ENCODE measurements around the gene PARD6A.

PARD6A gene, protein sequence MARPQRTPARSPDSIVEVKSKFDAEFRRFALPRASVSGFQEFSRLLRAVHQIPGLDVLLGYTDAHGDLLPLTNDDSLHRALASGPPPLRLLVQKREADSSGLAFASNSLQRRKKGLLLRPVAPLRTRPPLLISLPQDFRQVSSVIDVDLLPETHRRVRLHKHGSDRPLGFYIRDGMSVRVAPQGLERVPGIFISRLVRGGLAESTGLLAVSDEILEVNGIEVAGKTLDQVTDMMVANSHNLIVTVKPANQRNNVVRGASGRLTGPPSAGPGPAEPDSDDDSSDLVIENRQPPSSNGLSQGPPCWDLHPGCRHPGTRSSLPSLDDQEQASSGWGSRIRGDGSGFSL

DNA sequence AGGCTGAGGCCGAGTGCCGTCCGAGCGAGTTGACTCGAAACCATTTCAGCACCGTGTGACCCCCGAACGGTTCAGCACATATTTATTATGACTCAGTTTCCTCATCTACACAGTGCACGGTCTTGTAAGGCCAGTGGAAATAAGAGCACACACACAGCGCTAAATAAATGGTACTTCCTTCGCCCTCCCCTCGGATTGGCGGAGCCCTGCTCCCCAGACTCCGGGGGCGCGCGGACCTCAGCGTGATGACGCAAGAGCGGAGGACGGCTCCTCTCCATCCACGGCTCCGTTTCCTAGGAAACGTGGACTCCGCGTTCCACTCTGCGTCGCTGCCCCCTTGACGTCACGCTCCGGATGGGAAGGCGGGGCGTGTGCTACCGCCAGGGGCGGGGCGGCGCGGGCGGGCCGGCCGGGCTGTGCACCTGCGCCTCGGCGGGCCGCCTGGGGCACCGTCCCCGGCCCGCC lies at the start of gene PARD6A:
Gene PARD6A, plus strand, starts transcription at position 397 of the 465 bp plus-strand sequence. CDS start 79 bp downstream, outside the sequence.
- peak; percentile 80 for DNase-seq

DNA sequence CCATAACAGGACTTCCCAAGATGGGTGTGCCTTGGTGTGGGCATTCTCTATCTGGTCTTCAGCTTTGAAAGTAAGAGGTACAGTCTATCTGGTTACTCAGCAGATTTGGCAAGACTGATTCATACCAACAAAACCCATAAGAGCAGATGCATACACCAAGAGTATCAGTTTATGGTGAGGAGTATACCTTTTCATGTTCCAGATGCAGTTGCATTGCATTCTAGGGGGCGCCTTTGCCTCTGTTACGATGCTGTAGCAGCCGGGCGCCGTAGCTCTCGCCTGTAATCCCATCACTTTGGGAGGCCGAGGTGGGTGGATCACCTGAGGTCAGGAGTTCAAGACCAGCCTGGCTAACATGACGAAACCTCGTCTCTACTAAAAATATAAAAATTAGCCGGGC lies 47.0 kb upstream of the PARD6A start:
- DNase-seq: no peak

DNA sequence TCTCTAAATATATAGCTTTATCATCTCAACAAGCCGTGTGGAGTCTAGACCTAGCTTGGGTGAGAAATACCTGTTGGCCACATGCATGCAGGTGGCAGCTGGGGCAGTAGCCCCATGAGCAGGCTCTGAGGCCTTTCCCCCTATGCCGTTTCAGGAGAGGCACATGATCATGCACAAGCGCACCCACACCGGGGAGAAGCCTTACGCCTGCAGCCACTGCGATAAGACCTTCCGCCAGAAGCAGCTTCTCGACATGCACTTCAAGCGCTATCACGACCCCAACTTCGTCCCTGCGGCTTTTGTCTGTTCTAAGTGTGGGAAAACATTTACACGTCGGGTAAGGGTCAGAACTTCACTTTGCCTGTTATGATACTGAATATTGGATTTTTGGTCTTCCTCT lies 32.5 kb upstream of the PARD6A start:
- no peak for DNase-seq

DNA sequence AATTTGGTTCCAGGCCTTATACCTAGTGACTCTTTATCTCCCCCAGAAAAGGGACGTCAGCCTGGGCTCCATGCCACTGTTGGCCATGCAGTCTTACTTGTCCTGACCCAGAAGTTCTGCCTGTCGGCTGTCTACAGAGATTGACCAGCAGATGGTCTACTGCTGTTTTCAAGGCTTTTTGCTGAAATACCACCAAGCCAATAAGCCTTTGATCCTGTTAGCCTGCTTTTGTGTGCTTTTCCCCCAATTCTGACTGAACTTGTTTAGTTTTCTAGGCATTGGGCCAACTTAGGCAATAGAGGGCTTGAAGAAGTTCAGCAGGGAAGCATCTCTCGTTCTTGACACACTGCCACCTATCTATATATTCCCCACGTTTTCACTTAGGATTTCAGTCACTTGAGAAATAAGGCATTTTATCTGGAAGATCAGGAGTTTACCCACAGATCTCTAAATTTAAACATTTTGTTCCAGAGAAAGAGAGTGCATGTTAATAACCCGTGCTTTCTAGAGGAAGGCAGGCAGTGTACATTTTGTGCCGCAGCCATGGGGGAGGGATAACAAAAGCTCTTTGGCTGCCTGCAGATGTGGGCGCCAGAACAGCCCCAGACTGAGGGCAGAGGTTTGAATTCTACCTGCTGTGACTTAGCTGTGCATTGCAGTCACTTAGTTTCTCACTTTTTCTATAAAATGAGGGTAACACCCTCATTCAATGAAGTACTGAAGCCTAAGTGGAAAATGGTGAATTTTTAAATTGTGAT lies 28.2 kb upstream of the PARD6A start:
- no peak for DNase-seq

DNA sequence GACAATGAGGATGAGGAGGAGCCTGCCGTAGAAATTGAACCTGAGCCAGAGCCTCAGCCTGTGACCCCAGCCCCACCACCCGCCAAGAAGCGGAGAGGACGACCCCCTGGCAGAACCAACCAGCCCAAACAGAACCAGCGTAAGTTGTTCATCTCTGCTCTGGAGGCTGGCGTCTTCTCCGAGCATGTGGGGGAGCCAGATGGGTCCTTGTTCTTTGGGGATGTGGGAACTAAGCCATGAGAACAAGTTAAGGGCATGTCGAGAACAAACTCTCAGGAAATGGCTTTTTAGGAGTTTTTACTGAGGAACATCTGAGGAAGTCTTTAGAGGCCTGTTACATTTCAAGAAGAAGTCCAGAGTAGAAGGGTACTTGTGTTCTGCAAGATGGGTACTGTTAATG lies 24.0 kb upstream of the PARD6A start:
- DNase-seq: no peak

DNA sequence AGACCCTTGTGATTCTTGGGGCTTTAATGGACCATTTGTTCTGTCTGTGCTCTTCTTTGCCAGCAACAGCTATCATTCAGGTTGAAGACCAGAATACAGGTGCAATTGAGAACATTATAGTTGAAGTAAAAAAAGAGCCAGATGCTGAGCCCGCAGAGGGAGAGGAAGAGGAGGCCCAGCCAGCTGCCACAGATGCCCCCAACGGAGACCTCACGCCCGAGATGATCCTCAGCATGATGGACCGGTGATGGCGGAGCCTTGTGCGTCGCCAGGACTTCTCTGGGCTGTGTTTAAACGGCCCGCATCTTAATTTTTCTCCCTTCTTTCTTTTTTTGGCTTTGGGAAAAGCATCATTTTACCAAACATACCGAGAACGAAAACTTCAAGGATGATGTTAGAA lies 23.1 kb upstream of the PARD6A start:
- no peak for DNase-seq

DNA sequence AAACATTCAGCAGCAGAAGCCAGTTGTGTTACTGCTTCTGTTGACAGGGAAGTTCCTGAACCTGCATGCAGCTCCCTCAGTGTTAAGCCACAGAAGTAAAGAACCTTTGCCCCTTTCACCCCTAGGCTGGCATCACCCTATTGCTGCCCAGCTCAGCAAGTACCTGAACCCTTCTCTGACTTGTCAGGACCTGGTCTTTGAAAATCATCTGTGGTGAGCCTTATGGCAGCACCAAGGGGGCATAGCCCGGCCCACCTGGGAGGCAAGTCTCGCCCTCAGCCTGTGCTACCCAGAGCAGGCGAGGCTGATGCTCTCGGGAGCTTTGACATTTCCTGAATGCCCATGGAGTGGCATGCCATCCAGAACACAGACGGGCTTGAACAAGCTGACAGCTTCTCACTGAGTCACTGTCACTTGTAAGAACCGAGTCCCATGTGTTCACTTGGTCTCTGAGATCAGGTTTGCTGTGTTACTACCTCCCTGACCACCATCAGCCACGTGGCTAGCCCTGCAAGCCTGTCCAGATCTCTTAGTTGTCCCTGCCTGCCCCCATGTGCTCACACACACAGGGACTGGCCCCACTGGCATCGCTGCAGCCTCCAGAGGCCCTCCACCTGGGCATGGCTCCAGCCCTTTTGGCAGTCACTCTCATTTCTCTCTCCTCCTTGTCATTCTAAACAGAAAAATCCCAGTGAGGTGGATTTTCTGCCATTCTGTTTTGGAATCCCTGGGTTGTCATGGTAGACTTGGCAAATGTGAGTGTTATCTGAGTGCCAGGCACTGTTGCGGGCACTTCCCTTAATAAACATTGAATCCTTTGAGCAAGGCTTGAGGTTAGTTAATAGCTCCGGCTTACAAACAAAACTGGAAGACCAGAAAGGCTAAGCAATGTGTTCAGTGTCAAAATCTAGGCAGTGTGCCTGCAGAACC lies 18.7 kb upstream of the PARD6A start:
- peak; percentile 56 for DNase-seq

DNA sequence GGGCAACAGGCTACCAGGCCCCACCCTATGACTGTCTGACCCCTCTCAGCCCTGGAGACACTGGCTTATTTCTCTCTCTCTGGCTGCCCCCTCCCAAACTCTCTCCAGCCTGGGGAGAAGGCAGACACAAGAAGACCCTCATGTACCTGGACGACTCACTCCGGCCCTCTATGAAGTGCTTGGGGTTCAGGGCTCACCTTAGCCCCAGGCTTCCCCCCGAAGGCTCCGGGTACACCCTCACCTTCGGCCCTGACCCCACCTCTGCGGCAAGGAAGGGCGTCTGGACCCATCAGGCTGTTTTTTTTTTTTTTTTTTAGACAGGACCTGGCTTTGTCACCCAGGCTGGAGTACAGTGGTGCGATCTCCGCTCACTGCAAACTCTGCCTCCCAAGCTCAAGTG lies 16.7 kb upstream of the PARD6A start:
- no peak for DNase-seq

DNA sequence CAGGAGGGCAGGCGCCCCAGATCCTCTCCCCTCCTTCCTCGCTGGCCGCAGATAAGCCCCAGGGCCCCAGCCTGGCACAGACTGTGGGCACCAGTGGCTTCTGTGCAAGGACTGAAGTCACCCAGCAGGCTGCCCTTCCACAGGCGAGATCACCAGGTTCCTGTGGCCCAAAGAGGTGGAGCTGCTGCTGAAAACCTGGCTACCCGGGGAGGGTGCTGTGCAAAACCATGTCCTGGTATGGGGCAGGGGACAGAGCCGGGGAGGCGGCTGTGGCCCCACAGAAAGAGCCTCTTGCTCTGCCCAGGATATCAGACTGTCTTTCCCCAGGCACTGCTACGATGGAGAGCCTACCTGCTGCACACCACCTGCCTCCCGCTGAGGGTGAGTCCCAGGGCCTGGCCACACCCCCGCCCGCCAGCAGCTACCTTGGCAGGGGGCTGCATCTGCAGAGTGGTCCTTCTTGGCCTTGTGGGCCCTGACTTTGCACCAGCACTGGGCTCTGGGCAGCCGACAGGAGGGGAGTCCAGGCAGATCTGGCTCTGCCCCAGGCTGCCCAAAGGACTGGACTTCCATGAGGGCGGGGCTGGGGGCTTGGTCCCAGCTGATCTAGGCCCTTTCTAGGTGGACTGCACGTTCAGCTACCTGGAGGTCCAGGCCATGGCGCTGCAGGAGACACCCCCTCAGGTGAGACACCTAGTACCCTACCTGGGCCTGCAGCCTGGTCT lies 15.2 kb upstream of the PARD6A start:
- DNase-seq: no peak

DNA sequence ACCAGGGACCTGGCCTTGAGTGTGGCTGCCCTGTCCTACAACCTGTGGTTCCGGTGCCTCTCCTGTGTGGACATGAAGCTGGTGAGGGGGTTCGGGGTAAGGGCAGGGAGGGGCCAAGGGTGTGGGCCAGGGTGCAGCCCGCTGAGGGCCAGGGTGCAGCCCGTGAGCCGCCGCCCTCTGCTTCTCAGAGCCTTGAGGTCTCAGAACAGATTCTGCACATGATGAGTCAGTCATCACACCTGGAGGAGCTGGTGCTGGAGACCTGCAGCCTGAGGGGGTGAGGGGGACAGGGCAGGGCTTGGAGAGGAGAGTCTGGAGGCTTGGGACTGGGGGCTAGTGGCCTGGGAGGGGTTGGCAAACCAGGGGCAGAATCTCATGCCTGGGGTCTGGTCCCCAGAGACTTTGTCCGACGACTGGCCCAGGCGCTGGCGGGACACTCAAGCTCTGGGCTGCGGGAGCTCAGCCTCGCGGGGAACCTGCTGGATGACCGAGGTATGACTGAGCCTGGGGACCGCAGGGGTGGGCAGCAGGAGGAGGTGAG lies 13.6 kb upstream of the PARD6A start:
- DNase-seq: no peak

DNA sequence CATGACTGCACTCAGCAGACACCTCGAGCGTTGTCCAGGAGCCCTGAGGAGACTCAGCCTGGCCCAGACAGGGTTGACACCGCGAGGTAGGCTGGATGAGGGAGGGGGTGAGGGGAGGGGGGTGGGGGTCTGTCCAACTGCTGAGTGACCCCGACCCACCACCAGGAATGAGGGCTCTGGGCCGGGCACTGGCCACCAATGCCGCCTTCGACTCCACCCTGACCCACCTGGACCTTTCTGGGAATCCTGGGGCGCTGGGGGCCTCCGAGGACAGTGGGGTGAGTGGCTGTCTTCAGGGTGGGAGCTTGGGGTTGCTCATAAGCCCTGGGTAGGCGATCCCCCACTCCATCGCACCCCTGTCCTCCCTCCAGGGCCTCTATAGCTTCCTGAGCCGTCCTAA lies 13.1 kb upstream of the PARD6A start:
- no peak for DNase-seq

DNA sequence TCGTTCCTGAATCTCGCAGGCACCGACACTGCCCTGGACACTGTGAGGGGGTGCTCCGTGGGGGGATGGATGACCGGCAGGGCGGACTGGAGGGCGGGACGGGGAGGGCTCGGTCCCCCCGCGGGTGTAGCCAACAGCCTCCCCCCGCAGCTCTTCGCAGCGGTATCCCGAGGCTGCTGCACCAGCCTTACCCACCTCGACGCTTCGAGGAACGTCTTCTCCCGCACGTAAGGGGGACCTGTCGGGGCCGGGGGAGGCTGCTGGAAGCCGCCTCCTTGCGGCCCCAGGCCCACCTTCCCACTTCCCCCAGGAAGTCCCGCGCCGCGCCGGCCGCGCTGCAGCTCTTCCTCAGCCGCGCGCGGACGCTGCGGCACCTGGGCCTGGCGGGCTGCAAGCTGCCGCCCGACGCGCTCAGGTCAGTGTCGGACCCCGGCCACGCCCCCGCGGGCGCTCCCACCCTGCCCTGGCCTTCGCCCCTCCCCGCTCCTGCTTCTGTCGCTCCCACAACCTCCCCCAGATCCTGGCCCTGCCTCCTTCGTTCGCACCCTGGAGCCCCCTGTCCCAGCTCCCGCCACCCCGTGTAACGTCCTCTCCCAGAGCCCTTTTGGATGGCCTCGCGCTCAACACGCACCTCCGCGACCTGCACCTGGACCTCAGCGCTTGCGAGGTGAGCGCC lies 12.5 kb upstream of the PARD6A start:
- DNase-seq: no peak

DNA sequence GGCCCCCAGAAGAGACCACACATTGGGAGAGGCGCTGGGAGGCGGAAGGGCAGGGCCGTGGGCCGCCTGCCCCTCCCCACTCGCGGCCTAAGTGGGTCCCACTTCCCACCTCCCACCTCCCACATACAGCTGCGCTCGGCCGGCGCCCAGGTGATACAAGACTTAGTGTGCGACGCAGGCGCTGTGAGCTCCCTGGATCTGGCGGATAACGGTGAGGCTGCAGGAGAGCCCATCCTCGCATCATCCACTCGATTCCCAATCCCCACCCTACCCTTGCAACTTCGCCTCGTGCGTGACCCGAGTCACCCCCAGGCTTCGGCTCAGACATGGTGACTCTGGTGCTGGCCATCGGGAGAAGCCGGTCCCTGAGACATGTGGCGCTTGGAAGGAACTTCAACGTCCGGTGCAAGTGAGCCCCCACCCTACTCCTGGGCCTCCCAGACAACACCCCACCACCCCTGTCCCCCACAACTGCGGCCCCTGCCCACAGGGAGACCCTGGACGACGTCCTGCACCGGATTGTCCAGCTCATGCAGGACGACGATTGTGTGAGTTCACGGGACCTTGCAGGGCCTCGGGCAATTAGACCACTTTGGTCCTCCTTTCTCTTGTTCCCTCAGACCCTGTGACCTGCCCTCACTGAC lies 11.9 kb upstream of the PARD6A start:
- DNase-seq: no peak

DNA sequence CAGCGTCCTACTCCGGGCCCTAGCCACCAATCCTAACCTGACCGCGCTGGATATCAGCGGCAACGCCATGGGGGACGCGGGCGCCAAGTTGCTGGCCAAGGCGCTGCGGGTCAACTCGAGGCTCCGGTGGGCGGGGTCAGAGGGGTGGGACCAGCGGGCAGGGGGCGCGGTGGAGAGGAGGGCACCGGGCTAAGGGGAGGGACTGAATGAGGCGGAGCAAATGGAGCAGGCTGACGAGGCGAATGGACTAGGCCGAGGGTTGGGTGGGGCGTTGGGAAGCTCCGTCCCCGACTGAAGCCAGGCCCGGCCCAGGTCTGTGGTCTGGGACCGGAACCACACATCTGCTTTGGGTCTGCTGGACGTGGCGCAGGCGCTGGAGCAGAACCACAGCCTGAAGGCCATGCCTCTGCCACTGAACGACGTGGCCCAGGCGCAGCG lies 11.2 kb upstream of the PARD6A start:
- no peak for DNase-seq

DNA sequence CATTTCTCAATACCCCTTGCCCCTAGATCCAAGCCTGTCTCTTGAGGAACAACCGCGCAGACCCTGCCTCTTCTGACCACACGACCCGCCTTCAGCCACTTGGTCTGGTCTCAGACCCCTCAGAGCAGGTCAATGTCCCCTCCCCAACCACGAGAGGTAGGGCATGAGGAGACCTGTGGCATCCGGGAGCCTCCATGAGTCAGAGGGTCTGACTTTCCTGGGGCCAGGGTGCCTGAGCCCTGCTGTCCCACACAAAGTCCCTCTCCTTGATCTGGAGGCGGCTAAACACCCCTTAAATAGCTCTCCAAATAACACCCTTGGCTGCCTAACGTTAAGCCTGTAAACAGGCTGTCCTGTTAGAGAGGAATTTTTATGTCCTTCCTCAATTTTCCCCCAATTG lies 10.7 kb upstream of the PARD6A start:
- no peak for DNase-seq

DNA sequence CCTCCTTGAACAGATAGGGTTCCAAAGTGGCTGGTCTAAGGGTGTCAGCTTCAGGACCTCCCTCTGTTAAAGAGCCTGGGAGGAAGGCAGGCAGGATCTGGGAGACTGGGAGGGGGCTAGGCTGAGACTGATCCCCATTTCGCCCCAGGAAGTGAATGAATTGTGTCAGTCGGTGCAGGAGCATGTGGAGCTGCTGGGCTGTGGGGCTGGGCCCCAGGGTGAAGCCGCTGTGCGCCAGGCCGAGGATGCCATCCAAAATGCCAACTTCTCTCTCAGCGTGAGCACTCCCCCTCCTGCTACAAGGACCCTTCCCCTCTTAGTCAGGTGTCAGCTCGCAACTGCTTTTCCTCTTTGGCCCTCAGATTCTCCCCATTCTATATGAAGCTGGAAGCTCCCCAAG lies 9.7 kb upstream of the PARD6A start:
- DNase-seq: no peak

DNA sequence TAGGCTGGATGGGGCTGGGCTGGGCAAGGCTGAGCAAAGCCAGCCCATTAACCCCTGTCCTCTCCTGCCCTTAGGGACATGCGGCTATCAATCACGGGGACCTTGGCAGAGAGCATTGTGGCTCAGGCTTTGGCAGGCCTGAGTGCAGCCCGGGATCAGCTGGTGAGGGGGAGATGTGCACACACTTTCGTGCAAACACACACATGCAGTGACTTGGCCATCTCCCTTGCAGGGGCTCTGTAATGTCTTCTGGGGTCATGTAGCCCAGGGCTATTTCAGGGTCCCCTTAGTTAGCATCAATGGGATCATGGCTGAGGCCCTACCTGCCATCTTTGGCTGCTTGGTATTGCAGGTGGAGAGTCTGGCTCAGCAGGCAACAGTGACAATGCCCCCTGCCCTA lies 8.9 kb upstream of the PARD6A start:
- no peak for DNase-seq

DNA sequence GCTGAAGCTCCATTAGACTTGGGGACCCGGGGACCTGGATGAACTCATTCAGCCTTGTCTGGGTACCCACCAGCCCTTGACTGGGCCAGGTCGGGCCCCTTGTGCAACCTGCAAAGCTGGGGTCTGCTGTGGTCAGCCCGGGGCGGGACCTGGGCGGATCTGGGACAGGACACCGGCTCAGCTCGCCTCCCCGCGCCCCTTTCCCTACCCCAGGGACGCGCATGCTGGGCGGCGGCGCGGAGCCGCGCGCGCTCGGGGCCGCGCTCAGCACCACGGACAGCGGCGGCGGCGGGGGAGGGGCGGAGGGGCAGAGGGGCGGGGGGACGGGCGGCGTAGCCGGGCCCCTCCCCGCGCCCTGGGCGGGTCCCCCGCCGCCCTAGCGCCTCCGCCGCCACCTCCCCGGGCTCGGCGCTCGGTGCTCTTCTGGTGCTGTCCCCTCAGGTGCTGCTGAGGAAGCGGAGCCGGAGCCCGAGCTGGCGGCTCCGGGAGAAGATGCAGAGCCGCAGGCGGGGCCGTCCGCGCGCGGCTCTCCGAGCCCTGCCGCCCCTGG lies 8.1 kb upstream of the PARD6A start:
- no peak for DNase-seq

DNA sequence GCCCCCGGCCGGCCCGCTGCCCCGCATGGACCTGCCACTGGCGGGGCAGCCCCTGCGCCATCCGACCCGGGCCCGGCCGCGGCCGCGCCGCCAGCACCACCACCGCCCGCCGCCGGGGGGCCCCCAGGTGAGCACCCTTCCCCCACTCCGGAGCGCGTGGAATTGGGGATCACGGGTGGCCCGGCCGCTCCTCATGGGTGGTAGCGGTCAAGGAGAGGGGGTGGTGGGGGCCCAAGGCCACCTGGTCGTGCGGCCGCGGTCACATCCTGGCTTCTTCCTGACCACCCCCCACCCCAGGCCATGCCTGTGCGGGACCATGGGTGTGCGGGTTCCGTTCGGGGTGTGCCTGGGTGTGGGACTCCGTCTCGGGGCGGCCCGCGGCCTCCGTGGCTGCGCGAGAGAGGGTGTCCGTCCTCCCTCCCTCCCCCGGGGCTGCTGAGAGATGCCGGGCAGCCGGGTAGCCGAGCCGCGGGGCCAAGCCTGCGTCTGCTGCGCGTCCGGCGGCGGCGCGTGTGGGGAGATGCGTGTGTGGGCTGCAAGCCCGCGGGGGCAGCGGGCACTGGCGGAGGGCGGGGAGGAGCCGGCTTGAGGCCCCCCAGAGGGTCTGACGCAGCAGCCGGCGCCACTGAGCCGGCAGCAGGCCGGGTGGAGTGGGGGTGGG lies 7.5 kb upstream of the PARD6A start:
- no peak for DNase-seq

DNA sequence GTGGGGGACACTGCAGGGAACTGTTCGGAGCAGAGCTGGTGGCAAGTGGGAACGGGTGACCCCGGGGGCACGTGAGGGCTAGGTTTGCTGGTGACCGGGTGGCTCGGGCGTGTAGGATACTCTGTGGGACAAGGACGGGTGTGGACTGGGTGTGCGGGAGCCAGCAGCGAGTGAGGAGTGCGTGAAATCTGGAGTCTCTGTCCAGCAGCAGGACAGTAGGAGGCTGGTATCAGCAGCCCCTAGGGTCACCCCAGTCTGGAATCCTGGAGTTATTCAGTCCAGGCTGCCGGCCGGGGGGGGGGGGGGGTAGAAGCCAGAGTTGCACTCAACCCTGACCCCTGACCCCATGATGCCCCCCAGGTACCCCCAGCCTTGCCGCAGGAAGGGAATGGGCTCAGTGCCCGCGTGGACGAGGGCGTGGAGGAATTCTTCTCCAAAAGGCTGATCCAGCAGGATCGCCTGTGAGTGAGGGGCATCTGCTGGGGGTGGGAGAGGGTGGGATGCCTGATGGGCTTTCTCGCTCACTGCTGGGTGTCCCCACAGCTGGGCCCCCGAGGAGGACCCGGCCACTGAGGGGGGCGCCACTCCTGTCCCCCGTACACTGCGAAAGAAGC lies 6.9 kb upstream of the PARD6A start:
- DNase-seq: no peak
